DND-41 (cell line): ENCODE measurements around the gene APOBR.

ENCODE experiments used
- CTCF ChIP-seq: IDR thresholded peaks from 2 replicates; pipeline ENCODE4 v1.5.1; 2012; ENCODE audit warnings: borderline replicate concordance, low read length, moderate library complexity, mild to moderate bottlenecking; ENCODE audit not compliant: poor library complexity, severe bottlenecking; ENCODE audit errors: extremely low read depth
- EZH2 ChIP-seq: IDR thresholded peaks from 3 replicates; pipeline ENCODE4 v1.6.1; 2012; ENCODE audit warnings: borderline replicate concordance, low read depth, mild to moderate bottlenecking, moderate library complexity, low read length, inconsistent platforms; ENCODE audit not compliant: severe bottlenecking

GRCh38 chr16:28473714-28474265 lies 20.7 kb upstream of the APOBR start:
- TF ChIP-seq CTCF (no peak), EZH2 (no peak)
